ENCODE measurements around the gene OR2AJ1. TPM values are rescaled to one million over a fixed set of nuclear protein-coding genes. Genes with fewer than 3 reads are reported as not detected.

The OR2AJ1 gene, protein sequence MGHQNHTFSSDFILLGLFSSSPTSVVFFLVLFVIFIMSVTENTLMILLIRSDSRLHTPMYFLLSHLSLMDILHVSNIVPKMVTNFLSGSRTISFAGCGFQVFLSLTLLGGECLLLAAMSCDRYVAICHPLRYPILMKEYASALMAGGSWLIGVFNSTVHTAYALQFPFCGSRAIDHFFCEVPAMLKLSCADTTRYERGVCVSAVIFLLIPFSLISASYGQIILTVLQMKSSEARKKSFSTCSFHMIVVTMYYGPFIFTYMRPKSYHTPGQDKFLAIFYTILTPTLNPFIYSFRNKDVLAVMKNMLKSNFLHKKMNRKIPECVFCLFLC
- polyA plus RNA-seq (not detected in 2 replicates), polyA minus RNA-seq (not detected in 2 replicates)

DNA sequence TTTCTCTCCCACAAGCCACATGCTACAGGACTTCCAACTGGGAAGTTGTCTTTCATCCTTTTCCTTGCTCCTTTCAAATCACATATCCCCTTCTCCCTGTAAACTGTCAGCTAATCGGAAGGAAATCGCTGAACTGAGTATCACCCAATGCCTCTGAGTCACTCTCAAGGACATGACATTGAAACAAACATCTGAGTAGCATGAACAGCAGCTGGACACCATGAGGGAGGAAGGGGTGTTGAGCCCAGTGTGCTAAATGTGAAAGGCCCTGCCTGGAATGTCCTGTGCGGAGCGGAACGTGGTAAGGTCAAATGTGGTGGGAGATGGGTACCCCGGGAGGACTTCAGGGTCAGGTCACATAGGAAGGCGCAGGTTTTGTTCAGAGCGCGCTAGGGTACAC, at the start of gene OR2AJ1:
OR2AJ1 (plus strand) TSS at position 22 of the 400 bp plus-strand sequence. CDS start 8,880 bp downstream, outside the sequence.
- H3K36me3 ChIP-seq (ENCODE audit: insufficient read depth, low read length): no peaks in the 10 kb centered on the region
- no peak within 1 kb of the TSS for H3K4me3 ChIP-seq (ENCODE audit: low read length)
- no peak for TF ChIP-seq RAD21 (conservative IDR thresholded peaks at IDR 0.05)
- H3K27me3 ChIP-seq (ENCODE audit: insufficient read depth, low read depth, low read length): no peaks in the 10 kb centered on the region
- H3F3A ChIP-seq (ENCODE audit: insufficient read depth, low read length, poor library complexity, severe bottlenecking): no peaks in the 10 kb centered on the region
- no peak within 1 kb of the TSS for H3K4me2 ChIP-seq (ENCODE audit: low read length)
- no peaks in the 10 kb centered on the region for H3K9me2 ChIP-seq (ENCODE audit: insufficient read depth, low read length)
- H3K27ac ChIP-seq (ENCODE audit: low read length): no peak within 1 kb of the TSS
- H3K9me3 ChIP-seq (ENCODE audit: low read length): no peaks in the 10 kb centered on the region
- no peak within 1 kb of the TSS for H2AFZ ChIP-seq (ENCODE audit: low read depth, low read length)
- no peaks in the 10 kb centered on the region for H4K20me1 ChIP-seq (ENCODE audit: insufficient read depth)
- H3K79me2 ChIP-seq (replicated peaks; ENCODE audit: insufficient read depth, low read length): no peaks in the 10 kb centered on the region
- no peak within 1 kb of the TSS for H3K9ac ChIP-seq (ENCODE audit: low read length)

DNA sequence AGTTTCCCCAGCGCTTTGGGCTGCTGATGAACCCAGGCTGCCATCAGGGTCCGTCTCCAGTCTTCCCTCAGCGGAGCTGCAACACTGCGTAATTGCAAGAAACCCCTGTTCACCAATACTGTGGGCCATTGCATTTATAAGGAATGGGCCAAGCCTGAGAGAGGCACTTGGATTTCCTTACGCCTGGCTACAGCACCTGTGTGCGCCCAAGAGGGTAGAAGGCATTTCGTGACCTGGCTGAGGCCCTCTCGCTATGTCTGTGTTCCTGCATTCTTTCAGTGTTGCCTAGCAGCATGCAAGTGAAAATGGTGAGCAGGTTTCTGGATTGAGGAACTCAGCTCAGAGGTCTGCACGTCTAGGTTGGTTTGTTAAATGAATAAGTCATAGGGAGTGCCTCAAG, 41.3 kb upstream of the OR2AJ1 start:
- H3K4me2 ChIP-seq (ENCODE audit: low read length): no peak overlapping the region
- H3K9me3 ChIP-seq (ENCODE audit: low read length): no peaks in the 10 kb centered on the region
- no peaks in the 10 kb centered on the region for H3F3A ChIP-seq (ENCODE audit: insufficient read depth, low read length, poor library complexity, severe bottlenecking)
- H3K27me3 ChIP-seq (ENCODE audit: insufficient read depth, low read depth, low read length): no peaks in the 10 kb centered on the region
- no peak overlapping the region for H3K27ac ChIP-seq (ENCODE audit: low read length)
- TF ChIP-seq RAD21 (conservative IDR thresholded peaks at IDR 0.05) (no peak), EP300 (conservative IDR thresholded peaks at IDR 0.05; ENCODE audit: poor library complexity, severe bottlenecking) (no peak), SMC3 (conservative IDR thresholded peaks at IDR 0.05; ENCODE audit: poor library complexity) (no peak), TAF1 (IDR thresholded peaks at IDR 0.05; ENCODE audit: low read depth) (no peak), EZH2 (IDR thresholded peaks at IDR 0.05; ENCODE audit: borderline replicate concordance, insufficient read depth, low read length, poor library complexity, severe bottlenecking) (no peak), POLR2AphosphoS5 (IDR thresholded peaks at IDR 0.05) (no peak), MXI1 (conservative IDR thresholded peaks at IDR 0.05; ENCODE audit: poor library complexity, severe bottlenecking) (no peak)
- TF ChIP-seq, protein P1, sequence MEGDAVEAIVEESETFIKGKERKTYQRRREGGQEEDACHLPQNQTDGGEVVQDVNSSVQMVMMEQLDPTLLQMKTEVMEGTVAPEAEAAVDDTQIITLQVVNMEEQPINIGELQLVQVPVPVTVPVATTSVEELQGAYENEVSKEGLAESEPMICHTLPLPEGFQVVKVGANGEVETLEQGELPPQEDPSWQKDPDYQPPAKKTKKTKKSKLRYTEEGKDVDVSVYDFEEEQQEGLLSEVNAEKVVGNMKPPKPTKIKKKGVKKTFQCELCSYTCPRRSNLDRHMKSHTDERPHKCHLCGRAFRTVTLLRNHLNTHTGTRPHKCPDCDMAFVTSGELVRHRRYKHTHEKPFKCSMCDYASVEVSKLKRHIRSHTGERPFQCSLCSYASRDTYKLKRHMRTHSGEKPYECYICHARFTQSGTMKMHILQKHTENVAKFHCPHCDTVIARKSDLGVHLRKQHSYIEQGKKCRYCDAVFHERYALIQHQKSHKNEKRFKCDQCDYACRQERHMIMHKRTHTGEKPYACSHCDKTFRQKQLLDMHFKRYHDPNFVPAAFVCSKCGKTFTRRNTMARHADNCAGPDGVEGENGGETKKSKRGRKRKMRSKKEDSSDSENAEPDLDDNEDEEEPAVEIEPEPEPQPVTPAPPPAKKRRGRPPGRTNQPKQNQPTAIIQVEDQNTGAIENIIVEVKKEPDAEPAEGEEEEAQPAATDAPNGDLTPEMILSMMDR (IDR thresholded peaks at IDR 0.05; ENCODE audit: poor library complexity, severe bottlenecking): no peak
- TF ChIP-seq, protein P2, sequence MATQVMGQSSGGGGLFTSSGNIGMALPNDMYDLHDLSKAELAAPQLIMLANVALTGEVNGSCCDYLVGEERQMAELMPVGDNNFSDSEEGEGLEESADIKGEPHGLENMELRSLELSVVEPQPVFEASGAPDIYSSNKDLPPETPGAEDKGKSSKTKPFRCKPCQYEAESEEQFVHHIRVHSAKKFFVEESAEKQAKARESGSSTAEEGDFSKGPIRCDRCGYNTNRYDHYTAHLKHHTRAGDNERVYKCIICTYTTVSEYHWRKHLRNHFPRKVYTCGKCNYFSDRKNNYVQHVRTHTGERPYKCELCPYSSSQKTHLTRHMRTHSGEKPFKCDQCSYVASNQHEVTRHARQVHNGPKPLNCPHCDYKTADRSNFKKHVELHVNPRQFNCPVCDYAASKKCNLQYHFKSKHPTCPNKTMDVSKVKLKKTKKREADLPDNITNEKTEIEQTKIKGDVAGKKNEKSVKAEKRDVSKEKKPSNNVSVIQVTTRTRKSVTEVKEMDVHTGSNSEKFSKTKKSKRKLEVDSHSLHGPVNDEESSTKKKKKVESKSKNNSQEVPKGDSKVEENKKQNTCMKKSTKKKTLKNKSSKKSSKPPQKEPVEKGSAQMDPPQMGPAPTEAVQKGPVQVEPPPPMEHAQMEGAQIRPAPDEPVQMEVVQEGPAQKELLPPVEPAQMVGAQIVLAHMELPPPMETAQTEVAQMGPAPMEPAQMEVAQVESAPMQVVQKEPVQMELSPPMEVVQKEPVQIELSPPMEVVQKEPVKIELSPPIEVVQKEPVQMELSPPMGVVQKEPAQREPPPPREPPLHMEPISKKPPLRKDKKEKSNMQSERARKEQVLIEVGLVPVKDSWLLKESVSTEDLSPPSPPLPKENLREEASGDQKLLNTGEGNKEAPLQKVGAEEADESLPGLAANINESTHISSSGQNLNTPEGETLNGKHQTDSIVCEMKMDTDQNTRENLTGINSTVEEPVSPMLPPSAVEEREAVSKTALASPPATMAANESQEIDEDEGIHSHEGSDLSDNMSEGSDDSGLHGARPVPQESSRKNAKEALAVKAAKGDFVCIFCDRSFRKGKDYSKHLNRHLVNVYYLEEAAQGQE (IDR thresholded peaks at IDR 0.05; ENCODE audit: borderline replicate concordance): no peak
- no peak overlapping the region for H3K9ac ChIP-seq (ENCODE audit: low read length)
- no peak overlapping the region for H2AFZ ChIP-seq (ENCODE audit: low read depth, low read length)
- no peaks in the 10 kb centered on the region for H3K36me3 ChIP-seq (ENCODE audit: insufficient read depth, low read length)
- no peak overlapping the region for H3K4me3 ChIP-seq (ENCODE audit: low read length)
- H3K79me2 ChIP-seq (replicated peaks; ENCODE audit: insufficient read depth, low read length): no peaks in the 10 kb centered on the region
- no peaks in the 10 kb centered on the region for H3K9me2 ChIP-seq (ENCODE audit: insufficient read depth, low read length)
- H4K20me1 ChIP-seq (ENCODE audit: insufficient read depth): no peaks in the 10 kb centered on the region
